GM12801 (cell line): ENCODE results near the gene NCLN.

Source experiments
- TF ChIP-seq, protein P1 (sequence below): IDR thresholded peaks from one replicate; pipeline ENCODE4 v1.5.1; 2011; ENCODE audit warnings: control low read depth; ENCODE audit not compliant: insufficient read length; ENCODE audit errors: extremely low read depth

The NCLN gene

GRCh38 chr19:3151563-3152418, 33.9 kb upstream of the NCLN start:
- TF ChIP-seq, protein P1, sequence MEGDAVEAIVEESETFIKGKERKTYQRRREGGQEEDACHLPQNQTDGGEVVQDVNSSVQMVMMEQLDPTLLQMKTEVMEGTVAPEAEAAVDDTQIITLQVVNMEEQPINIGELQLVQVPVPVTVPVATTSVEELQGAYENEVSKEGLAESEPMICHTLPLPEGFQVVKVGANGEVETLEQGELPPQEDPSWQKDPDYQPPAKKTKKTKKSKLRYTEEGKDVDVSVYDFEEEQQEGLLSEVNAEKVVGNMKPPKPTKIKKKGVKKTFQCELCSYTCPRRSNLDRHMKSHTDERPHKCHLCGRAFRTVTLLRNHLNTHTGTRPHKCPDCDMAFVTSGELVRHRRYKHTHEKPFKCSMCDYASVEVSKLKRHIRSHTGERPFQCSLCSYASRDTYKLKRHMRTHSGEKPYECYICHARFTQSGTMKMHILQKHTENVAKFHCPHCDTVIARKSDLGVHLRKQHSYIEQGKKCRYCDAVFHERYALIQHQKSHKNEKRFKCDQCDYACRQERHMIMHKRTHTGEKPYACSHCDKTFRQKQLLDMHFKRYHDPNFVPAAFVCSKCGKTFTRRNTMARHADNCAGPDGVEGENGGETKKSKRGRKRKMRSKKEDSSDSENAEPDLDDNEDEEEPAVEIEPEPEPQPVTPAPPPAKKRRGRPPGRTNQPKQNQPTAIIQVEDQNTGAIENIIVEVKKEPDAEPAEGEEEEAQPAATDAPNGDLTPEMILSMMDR, result no peak

DNA sequence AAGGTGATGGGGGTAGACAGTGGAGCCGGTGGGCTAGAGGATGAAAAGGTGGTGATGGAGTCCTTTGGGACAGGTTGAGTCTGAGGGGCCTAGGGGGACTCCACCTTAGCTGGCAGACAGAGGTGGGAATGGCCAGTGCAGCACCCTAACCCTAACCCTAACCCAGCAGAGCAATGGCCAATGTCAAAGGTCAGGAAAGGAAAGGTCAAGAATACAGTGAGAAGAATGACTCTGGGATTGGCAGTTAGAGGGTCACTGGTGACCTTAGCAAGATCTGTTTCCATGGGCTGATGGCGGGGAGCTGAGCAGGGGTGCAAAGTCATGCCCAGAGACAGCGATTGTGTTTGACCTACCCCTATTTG, 33.3 kb upstream of the NCLN start:
- TF ChIP-seq, protein P1, result no peak

- TF ChIP-seq, protein P1, result no peak
Observed at GRCh38 chr19:3153286-3154230, 32.2 kb upstream of the NCLN start.

- TF ChIP-seq, protein P1, result no peak
Observed at GRCh38 chr19:3154957-3155736, 30.6 kb upstream of the NCLN start.

- TF ChIP-seq, protein P1, result no peak
Observed at GRCh38 chr19:3157096-3157845, 28.5 kb upstream of the NCLN start.

DNA sequence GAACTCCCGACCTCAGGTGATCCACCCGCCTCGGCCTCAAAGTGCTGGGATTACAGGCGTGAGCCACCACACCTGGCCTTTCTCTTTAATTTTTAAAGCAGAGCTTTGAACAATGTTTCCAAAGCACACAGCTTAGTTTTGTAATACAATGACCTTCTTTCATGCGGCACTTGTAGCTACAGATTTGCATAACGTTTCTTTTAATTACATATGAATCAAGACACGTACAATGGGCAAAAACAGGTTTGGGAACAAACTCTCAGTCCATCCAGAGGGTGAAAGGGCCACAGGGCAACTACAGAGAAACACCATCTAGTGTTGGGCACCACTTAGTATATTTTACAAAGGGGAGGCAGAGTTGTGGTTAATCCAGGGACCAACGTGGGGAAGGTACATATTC, 26.2 kb upstream of the NCLN start:
- TF ChIP-seq, protein P1, result no peak
